Glutamatergic neuron (in vitro differentiated cells): Measurements from ENCODE around the gene IL32. TPM values are rescaled to one million over a fixed set of nuclear protein-coding genes. Genes with fewer than 3 reads are reported as not detected.

Experiments
- DNase-seq: peaks from one replicate; pipeline ENCODE4 v3.0.0; 2022
- H3K27ac Mint-ChIP-seq: one replicate; pipeline ENCODE4 v1.8.0; 2020; ENCODE audit warnings: mild to moderate bottlenecking, mixed read lengths, inconsistent platforms; ENCODE audit not compliant: unreplicated experiment
- H3K27me3 Mint-ChIP-seq: one replicate; pipeline ENCODE4 v1.8.0; 2020; ENCODE audit warnings: mild to moderate bottlenecking, moderate library complexity, mixed read lengths, inconsistent platforms; ENCODE audit not compliant: unreplicated experiment
- H3K36me3 Mint-ChIP-seq: one replicate; pipeline ENCODE4 v1.8.0; 2020; ENCODE audit warnings: mild to moderate bottlenecking, mixed read lengths, inconsistent platforms; ENCODE audit not compliant: unreplicated experiment
- H3K4me1 Mint-ChIP-seq: one replicate; pipeline ENCODE4 v1.8.0; 2020; ENCODE audit warnings: mild to moderate bottlenecking, low read depth, mixed read lengths, inconsistent platforms; ENCODE audit not compliant: unreplicated experiment
- H3K4me3 Mint-ChIP-seq: one replicate; pipeline ENCODE4 v1.8.0; 2020; ENCODE audit warnings: mild to moderate bottlenecking, mixed read lengths, inconsistent platforms; ENCODE audit not compliant: unreplicated experiment
- H3K9me3 Mint-ChIP-seq: one replicate; pipeline ENCODE4 v1.8.0; 2020; ENCODE audit warnings: mild to moderate bottlenecking, moderate library complexity, mixed read lengths, inconsistent platforms; ENCODE audit not compliant: unreplicated experiment
- total RNA-seq: library from RNA; stranded (reverse); fragmentation: NEBNext Ultra II Directional; extraction: Animal tissue kit (Norgen Biotek cat#: 25700); gene quantifications from one replicate; pipeline ENCODE4 v1.2.1, GENCODE V29; 2021; ENCODE audit not compliant: unreplicated experiment
- TF ChIP-seq, protein P1 (sequence below): fragments of 200-600 bp; sonication (generic); IDR thresholded peaks from one replicate; pipeline ENCODE4 v1.5.0; 2021; ENCODE audit not compliant: partially characterized antibody, unreplicated experiment

Gene IL32
- total RNA-seq, 1 donor from 2014 or later: 1.3 TPM

DNA sequence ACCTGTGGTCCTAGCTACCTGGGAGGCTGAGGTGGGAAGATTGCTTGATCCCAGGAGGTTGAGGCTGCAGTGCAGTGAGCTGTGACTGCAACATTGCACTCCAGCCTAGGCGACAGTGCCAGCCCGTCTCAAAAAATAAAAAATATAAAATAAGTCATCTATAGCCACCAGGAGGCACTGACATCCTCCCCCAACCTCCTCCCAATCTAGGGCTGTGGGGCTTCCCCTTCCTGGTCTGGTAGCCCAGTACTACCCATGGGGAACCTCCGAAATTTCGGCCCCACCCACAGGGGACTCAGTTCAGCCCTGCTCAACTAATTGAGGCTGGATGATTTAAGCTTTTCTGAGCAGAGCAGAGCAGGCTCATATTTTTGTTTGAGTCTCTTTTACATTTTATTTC lies 30.4 kb downstream of the IL32 start:
- no peak overlapping the region for H3K4me3 Mint-ChIP-seq
- no peaks in the 10 kb centered on the region for H3K36me3 Mint-ChIP-seq
- H3K27me3 Mint-ChIP-seq: peaks cover 11% of the 10 kb centered on the region
- peaks cover 16% of the 10 kb centered on the region for H3K4me1 Mint-ChIP-seq
- H3K9me3 Mint-ChIP-seq: peaks cover 5% of the 10 kb centered on the region
- TF ChIP-seq, protein P1, sequence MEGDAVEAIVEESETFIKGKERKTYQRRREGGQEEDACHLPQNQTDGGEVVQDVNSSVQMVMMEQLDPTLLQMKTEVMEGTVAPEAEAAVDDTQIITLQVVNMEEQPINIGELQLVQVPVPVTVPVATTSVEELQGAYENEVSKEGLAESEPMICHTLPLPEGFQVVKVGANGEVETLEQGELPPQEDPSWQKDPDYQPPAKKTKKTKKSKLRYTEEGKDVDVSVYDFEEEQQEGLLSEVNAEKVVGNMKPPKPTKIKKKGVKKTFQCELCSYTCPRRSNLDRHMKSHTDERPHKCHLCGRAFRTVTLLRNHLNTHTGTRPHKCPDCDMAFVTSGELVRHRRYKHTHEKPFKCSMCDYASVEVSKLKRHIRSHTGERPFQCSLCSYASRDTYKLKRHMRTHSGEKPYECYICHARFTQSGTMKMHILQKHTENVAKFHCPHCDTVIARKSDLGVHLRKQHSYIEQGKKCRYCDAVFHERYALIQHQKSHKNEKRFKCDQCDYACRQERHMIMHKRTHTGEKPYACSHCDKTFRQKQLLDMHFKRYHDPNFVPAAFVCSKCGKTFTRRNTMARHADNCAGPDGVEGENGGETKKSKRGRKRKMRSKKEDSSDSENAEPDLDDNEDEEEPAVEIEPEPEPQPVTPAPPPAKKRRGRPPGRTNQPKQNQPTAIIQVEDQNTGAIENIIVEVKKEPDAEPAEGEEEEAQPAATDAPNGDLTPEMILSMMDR: no peak
- no peak for DNase-seq
- no peak overlapping the region for H3K27ac Mint-ChIP-seq

DNA sequence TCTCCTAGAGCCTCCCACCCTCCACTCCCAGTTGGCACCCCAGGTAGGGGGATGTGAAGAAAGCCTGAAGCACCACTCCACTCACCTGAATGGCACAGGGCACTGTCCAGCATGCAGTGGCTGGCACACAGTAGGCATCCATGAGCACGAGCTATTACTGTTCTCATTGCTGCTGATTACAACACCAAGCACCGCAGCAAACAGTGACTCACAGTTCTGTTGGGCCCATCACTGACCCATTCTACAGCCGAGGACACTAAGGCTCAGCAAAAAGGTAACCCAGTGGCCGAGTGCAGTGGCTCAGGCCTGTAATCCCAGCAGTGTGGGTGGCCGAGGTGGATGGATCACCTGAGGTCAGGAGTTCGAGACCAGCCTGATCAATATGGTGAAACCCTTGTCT lies 30.9 kb downstream of the IL32 start:
- H3K4me3 Mint-ChIP-seq: no peak overlapping the region
- peaks cover 16% of the 10 kb centered on the region for H3K4me1 Mint-ChIP-seq
- peaks cover 10% of the 10 kb centered on the region for H3K27me3 Mint-ChIP-seq
- no peak overlapping the region for H3K27ac Mint-ChIP-seq
- TF ChIP-seq, protein P1: no peak
- no peak for DNase-seq
- H3K9me3 Mint-ChIP-seq: peaks cover 5% of the 10 kb centered on the region
- H3K36me3 Mint-ChIP-seq: no peaks in the 10 kb centered on the region

DNA sequence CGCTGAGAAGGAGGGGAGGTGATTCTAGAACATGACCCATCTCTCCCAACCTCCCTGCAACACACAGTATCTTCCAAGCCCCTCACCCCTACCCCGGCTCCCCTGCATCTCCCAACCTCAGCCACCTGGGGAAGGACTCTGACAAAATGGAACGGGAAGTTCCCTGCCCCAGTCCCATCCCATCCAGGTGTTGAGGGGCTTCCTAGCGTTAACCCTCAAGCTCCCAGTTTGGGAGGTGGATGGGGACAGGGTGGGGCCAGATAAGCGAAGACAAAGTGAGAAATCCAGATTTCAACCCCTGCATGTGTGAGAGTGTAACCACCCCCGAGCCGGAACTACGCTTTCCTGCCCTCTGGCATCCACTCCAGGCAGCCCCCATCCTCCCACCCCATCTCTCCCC lies 31.8 kb downstream of the IL32 start:
- Mint-ChIP-seq H3K9me3 (peaks cover 5% of the 10 kb centered on the region), H3K27me3 (peaks cover 10% of the 10 kb centered on the region), H3K27ac (no peak overlapping the region), H3K36me3 (no peaks in the 10 kb centered on the region), H3K4me3 (no peak overlapping the region), H3K4me1 (peaks cover 13% of the 10 kb centered on the region)
- TF ChIP-seq, protein P1: no peak
- no peak for DNase-seq

DNA sequence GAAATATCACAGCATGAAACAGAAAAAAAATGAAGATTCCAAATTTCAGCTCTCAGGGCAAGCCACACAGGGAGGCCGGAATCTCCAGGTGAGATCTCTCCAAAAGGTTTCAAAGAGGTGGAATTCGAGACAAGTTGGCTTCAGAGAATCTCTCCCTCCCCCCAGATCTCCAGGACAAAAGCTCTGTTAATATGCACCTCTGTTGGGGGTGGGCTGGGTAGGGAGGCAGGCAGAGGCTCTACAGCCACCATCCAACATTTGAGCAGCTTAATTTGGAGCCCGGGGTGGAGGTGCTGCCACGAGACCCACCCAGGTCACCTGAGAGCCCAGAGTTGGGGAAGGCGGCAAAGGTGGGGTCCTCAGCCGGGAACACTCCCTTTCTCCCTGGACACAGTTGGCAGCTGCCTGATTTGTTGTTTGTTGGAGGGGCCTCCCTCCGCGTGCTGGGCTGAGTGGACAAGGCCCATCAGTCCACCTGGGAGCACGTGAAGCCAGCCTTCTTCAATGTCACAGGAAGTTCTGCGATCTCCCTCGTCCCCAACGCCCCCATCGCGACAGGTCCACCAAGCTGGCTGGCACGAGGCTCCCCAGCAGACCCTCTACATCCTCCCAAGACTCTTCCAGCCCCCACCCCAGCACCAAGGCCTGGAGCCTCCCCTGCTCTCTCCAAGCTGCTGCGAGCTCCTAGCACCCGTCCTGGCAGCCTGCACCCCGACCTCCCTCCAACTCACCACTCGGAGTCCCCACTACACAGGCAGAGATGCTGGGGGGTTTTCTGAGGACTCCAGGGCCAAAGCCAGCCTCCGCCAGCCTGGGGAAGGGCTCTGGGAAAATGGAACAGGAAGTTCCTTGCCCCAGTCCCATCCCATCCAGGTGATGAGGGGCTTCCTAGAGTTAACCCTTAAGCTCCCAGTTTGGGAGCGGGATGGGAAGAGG lies 33.3 kb downstream of the IL32 start, which contains the start of gene ZSCAN10:
Gene ZSCAN10, minus strand, starts transcription at position 836 of the 936 bp plus-strand sequence. CDS start 6,357 bp downstream, outside the sequence.
- TF ChIP-seq, protein P1: no peak
- Mint-ChIP-seq H3K4me1 (peaks cover 10% of the 10 kb centered on the region), H3K36me3 (no peaks in the 10 kb centered on the region)

DNA sequence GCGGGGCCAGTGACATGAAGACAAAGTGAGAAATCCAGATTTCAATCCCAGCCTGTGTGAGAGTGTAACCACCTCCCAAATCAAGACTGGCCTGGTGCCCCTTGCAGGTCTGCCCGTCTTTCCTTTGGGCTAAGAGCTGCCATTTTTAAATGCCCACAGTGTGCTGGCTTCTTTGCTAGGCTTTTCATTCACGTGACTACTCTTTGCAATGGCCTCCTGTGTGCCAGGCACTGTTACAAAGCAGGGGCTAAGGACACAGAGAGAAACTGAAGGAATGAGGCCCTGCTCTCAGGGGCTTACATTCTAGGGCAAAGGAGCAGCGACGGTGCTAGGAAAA lies 33.9 kb downstream of the IL32 start:
- Mint-ChIP-seq H3K4me3 (no peak overlapping the region), H3K27me3 (peaks cover 10% of the 10 kb centered on the region), H3K36me3 (no peaks in the 10 kb centered on the region), H3K9me3 (peaks cover 3% of the 10 kb centered on the region), H3K27ac (no peak overlapping the region), H3K4me1 (peaks cover 10% of the 10 kb centered on the region)
- DNase-seq: no peak
- TF ChIP-seq, protein P1: no peak

More for the DNA sequence above, 33.3 kb downstream of the IL32 start, which contains the start of gene ZSCAN10:
- H3K9me3 Mint-ChIP-seq: peaks cover 5% of the 10 kb centered on the region
- H3K27ac Mint-ChIP-seq: no peak within 1 kb of the TSS
- peak within 1 kb of the TSS; percentile 89 for H3K4me3 Mint-ChIP-seq
- peaks cover 10% of the 10 kb centered on the region for H3K27me3 Mint-ChIP-seq
- no peak for DNase-seq
